Fibroblast of skin of right biceps (primary cell): ENCODE results near the gene C2orf42.
"Not testable (repeated sequence)": the region's sequence is repeated elsewhere in the genome, so short reads cannot be mapped to it uniquely, and the experiment has no call there.

Experiments used
- DNase-seq: peaks from one replicate; pipeline ENCODE4 v3.0.0-alpha.2; 2013

The C2orf42 gene

GRCh38 chr2:70131344-70132143 lies 59.3 kb downstream of the C2orf42 start:
- DNase-seq: not testable (repeated sequence)

GRCh38 chr2:70128005-70128404 lies 62.8 kb downstream of the C2orf42 start:
- DNase-seq: no peak

- DNase-seq: no peak
Measured at GRCh38 chr2:70126413-70126812, 64.4 kb downstream of the C2orf42 start.

GRCh38 chr2:70125498-70125898 lies 65.3 kb downstream of the C2orf42 start:
- DNase-seq: no peak

DNA sequence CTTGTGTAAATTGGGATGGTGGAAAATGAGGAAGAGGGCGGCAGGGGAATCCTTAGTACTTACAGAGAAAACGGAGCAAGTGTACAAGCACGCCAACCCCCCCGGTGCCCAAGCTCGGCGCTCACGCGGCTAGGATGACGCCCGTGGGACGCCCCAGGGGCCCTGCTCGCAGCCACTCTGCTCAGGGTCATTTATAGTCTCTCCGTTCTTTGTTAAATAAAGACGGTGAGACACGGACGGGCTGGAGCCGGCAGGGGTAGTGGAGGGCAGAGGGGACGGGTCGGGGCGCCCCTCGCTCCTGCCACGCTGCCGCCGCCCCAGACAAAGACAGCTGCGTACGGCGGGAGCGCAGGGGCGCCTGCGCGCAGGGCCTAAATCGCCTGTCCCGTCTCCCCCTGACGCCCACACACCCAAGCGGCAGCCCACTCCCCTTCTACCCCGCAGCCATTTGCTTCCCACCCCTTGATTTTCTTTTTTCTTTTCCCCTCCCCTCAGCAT lies 65.8 kb downstream of the C2orf42 start:
- peak; percentile 57 for DNase-seq

DNA sequence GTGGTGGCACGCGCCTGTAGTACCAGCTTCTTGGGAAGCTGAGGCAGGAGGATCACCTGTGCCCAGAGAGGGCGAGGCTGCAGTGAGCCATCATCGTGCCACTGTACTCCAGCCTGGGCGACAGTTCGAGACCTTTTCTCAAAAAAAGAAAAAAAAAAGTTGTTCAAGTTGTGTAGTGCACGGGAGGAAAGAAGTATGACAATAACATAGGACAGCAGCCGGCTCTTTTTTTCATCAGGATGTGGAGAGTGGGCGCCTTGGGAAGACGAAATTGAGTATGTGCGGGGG lies 67.0 kb downstream of the C2orf42 start:
- DNase-seq: no peak

DNA sequence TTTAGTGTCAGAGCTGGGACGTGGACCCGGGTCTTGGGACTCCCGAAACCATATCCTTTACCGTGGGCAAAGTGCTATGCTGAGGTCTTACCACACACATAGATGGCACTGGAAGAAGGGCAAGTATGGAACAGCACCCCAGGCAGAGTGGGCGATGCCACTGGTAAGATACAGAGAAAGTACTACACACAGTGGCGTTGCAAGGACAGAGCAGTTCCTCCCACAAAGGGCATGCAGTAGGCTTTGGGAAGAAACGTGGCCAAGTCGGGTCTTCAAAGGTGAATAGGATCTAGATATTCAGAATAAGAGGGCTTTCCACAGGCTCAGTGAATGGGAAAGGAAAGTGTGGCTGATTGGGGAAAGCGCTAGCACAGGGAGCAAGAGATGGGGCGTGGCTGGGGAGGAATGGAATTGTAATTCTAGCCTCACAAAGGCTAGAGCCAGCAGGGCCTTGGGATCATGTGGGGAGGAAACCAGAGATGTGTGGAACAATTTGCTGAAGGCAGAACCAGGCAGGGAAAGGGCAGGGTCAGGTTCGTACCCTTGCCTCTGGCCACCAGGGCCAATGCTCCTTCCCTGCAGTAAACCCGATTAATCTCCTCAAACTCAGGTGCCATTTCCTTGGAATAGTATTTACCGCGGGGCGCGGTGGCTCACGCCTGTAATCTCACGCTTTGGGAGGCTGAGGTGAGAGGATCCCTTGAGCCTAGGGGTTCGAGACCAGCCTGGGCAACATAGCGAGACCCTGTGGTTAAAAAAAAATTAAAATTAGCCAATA lies 67.6 kb downstream of the C2orf42 start:
- peak; percentile 75 for DNase-seq

GRCh38 chr2:70122470-70122869 lies 68.3 kb downstream of the C2orf42 start:
- DNase-seq: no peak

- no peak for DNase-seq
Measured at GRCh38 chr2:70121627-70122372, 69.0 kb downstream of the C2orf42 start.

DNA sequence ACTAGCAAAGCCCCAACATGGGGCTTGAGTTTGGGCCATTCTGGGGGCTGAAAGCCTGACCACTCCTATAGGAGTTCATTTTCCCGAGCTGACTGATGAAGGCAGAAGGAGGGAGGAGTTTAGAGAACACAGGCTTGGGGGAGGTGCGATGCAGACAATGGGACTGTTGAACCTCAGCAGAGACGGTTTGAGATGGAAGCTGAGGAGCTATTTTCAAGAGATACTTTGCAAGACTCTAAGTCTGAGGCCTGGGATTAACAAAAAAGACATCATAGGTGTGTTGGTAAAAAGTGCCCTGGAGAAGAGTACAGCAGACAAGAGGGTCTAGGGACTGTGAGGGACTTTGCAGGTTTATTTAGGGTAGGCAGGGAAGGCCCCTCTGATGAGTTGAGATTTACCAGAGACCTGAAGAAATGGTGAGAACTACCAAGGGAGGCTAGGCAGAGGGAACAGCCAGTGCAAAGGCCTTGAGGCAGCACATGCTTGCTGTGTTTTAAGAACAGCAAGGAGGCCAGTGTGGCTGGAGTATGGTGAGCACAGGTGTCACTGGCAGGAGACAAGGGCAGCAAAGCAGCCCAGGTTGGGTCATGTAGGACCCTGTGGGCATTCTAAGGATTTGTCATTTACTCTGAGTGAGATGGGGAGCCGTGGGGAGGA lies 71.9 kb downstream of the C2orf42 start:
- no peak for DNase-seq

GRCh38 chr2:70116936-70117552 lies 73.8 kb downstream of the C2orf42 start:
- DNase-seq: no peak

DNA sequence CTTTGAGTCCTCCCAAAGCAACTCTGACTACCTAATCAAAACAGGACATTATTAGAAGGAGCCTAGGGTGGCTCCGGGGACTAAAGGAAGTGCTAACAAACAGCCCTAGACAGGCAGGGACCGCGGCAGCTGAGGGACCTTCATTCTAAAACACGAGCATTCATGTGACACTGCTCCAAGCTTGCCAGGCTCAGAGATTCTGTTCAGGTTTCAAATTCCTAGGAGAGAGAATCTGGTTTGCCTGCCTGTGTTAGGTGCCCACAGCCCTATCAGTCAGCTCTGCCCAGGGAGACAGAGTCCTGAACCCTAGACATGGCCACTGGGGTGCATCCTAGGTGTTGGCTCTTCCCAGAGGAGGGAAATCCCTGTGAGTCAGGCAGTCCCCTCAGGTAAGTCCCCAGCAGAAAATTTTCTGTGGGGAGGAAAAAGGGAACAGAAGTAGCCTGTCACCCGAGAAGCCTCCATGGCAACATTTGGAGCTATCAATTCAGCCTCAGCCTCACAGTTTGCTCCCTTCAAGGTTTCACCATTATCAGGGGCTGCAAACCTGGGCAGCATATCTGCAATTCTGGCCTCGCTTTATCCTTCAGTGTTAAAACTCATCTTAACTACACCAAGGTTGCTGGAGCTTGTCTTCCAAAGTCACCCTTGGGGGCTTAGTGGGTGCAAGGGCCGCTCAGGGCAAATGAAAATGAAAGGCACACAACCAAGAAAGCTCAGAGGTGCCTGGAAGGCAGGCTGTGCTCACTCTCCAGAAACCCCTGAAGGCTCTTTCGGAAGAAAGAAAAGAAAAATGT lies 75.0 kb downstream of the C2orf42 start:
- DNase-seq: no peak

- no peak for DNase-seq
Measured at GRCh38 chr2:70113359-70114070, 77.3 kb downstream of the C2orf42 start.

DNA sequence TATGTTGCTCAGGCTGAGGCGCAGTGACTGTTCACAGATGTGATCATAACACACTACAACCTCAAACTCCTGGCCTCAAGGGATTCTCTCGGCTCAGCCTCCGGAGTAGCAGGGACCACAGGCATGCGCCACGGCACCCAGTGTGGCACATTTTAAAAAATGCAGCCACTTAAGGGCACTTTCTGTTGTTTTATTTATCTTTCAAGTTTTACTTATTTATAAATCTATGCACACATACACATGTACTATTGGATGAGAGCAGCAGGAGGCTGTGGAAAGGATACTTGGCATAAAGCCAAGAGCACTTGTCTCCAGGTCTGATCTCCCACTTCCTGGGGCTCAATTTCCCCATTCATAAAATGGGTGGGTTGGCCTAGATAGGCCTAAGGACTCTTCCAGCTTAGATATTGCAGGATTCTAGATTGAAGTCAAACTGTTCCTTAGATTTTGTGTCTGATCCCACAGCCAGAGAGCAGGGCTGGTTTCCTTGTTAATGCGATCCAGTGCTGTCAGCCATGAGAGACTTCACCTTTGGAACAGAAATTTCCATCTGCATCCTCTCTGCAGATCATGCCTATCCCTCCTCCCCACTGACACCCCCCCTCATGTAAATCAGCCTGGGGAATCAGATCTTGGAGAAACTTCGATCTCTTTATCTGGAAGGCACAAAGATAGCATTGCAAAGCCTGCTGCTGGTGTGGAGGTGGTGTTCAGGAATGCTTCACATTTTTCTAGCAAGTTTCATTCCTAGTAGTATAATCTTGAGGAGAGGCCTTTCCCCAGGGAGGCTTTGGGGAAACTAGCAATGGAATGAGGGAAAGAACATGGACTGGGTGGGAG lies 78.8 kb downstream of the C2orf42 start:
- peak; percentile 92 for DNase-seq

GRCh38 chr2:70110397-70110796 lies 80.4 kb downstream of the C2orf42 start:
- not testable (repeated sequence) for DNase-seq

- not testable (repeated sequence) for DNase-seq
Measured at GRCh38 chr2:70106138-70106537, 84.7 kb downstream of the C2orf42 start.

GRCh38 chr2:70104231-70105111 lies 86.3 kb downstream of the C2orf42 start:
- DNase-seq: peak; percentile 88

GRCh38 chr2:70103531-70104061 lies 87.2 kb downstream of the C2orf42 start:
- no peak for DNase-seq
